Dendritic cell treated with granulocyte-macrophage colony-stimulating factor and Interleukin-4, amounts not matched to agents 40 ng/mL and 50 ng/mL, for 4 days (primary cell): ENCODE results near the gene ZNF419.
"Not testable (repeated sequence)": the region's sequence is repeated elsewhere in the genome, so short reads cannot be mapped to it uniquely, and the experiment has no call there.

ENCODE experiments used
- H3K27ac Mint-ChIP-seq: one replicate; pipeline ENCODE4 v1.8.0; 2022; ENCODE audit warnings: mild to moderate bottlenecking, mixed read lengths
- H3K27me3 Mint-ChIP-seq: one replicate; pipeline ENCODE4 v1.8.0; 2022; ENCODE audit warnings: mild to moderate bottlenecking, mixed read lengths
- H3K36me3 Mint-ChIP-seq: one replicate; pipeline ENCODE4 v1.8.0; 2022; ENCODE audit warnings: low read depth, mixed read lengths
- H3K4me1 Mint-ChIP-seq: one replicate; pipeline ENCODE4 v1.8.0; 2022; ENCODE audit warnings: low read depth, mixed read lengths
- H3K4me3 Mint-ChIP-seq: one replicate; pipeline ENCODE4 v1.8.0; 2022; ENCODE audit warnings: mild to moderate bottlenecking, moderate library complexity, mixed read lengths
- H3K9me3 Mint-ChIP-seq: one replicate; pipeline ENCODE4 v1.8.0; 2022; ENCODE audit warnings: mixed read lengths
- intact Hi-C: fragments of 100-400 bp; cut with micrococcal nuclease; formaldehyde crosslinking; loops from one replicate; pipeline ENCODE4 v1.15.0; 2022

The ZNF419 gene

GRCh38 chr19:57499680-57500395, 12.3 kb downstream of the ZNF419 start, which contains the start of gene ZNF773:
TSS of gene ZNF773 (plus strand) at chr19:57499938. CDS start at chr19:57500081, 143 bp downstream.
- Mint-ChIP-seq H3K9me3 (peaks cover 89% of the 10 kb centered on the region), H3K36me3 (peaks cover 61% of the 10 kb centered on the region), H3K27ac (peak within 1 kb of the TSS; percentile 72), H3K4me1 (peaks cover 17% of the 10 kb centered on the region), H3K4me3 (peak within 1 kb of the TSS; percentile 78)
- H3K27me3 Mint-ChIP-seq = not testable (repeated sequence)
- intact Hi-C loops = loop anchor here (1.0 kb wide), 1 partner anchor 27 kb away; the partner anchor contains the start of gene ZNF549

GRCh38 chr19:57500400-57500799, 12.8 kb downstream of the ZNF419 start:
- Mint-ChIP-seq H3K4me1 (peaks cover 17% of the 10 kb centered on the region), H3K4me3 (peak overlapping the region; percentile 78), H3K9me3 (peaks cover 89% of the 10 kb centered on the region), H3K27ac (peak overlapping the region; percentile 72), H3K36me3 (peaks cover 61% of the 10 kb centered on the region)
- H3K27me3 Mint-ChIP-seq, intact Hi-C loops: not testable (repeated sequence)

GRCh38 chr19:57506163-57506562, 18.6 kb downstream of the ZNF419 start:
- no peak overlapping the region for H3K27ac Mint-ChIP-seq
- H3K4me1 Mint-ChIP-seq = peaks cover 1% of the 10 kb centered on the region
- H3K4me3 Mint-ChIP-seq = no peak overlapping the region
- intact Hi-C loops = no loop called here
- H3K27me3 Mint-ChIP-seq = no peaks in the 10 kb centered on the region
- H3K36me3 Mint-ChIP-seq = peaks cover 76% of the 10 kb centered on the region
- H3K9me3 Mint-ChIP-seq = peaks cover 92% of the 10 kb centered on the region

- no peaks in the 10 kb centered on the region for H3K27me3 Mint-ChIP-seq
- no peaks in the 10 kb centered on the region for H3K4me1 Mint-ChIP-seq
- peaks cover 46% of the 10 kb centered on the region for H3K36me3 Mint-ChIP-seq
- peaks cover 92% of the 10 kb centered on the region for H3K9me3 Mint-ChIP-seq
- H3K4me3 Mint-ChIP-seq = no peak overlapping the region
- intact Hi-C loops = no loop called here
- H3K27ac Mint-ChIP-seq = no peak overlapping the region
These were observed 23.9 kb downstream of the ZNF419 start for GRCh38 chr19:57511484-57511883.

GRCh38 chr19:57512845-57513244, 25.3 kb downstream of the ZNF419 start:
- Mint-ChIP-seq H3K4me1 (no peaks in the 10 kb centered on the region), H3K36me3 (peaks cover 32% of the 10 kb centered on the region)

GRCh38 chr19:57515255-57515654, 27.7 kb downstream of the ZNF419 start:
- H3K4me3 Mint-ChIP-seq = no peak overlapping the region
- intact Hi-C loops = no loop called here
- H3K27me3 Mint-ChIP-seq = no peaks in the 10 kb centered on the region
- H3K4me1 Mint-ChIP-seq = no peaks in the 10 kb centered on the region
- H3K27ac Mint-ChIP-seq = no peak overlapping the region
- H3K36me3 Mint-ChIP-seq = peaks cover 23% of the 10 kb centered on the region
- peaks cover 91% of the 10 kb centered on the region for H3K9me3 Mint-ChIP-seq

More at GRCh38 chr19:57512845-57513244, 25.3 kb downstream of the ZNF419 start:
- Mint-ChIP-seq H3K9me3 (peaks cover 93% of the 10 kb centered on the region), H3K4me3 (no peak overlapping the region), H3K27me3 (no peaks in the 10 kb centered on the region), H3K27ac (no peak overlapping the region)
- intact Hi-C loops = no loop called here

GRCh38 chr19:57518021-57518420, 30.5 kb downstream of the ZNF419 start:
- H3K4me3 Mint-ChIP-seq, H3K27ac Mint-ChIP-seq, H3K27me3 Mint-ChIP-seq, H3K4me1 Mint-ChIP-seq, intact Hi-C loops: not testable (repeated sequence)
- peaks cover 19% of the 10 kb centered on the region for H3K36me3 Mint-ChIP-seq
- H3K9me3 Mint-ChIP-seq = peaks cover 85% of the 10 kb centered on the region

- Mint-ChIP-seq H3K4me3 (peak within 1 kb of the TSS; percentile 86), H3K27ac (peak within 1 kb of the TSS; percentile 86), H3K36me3 (peaks cover 41% of the 10 kb centered on the region), H3K4me1 (peaks cover 13% of the 10 kb centered on the region), H3K27me3 (peaks cover 1% of the 10 kb centered on the region), H3K9me3 (peaks cover 50% of the 10 kb centered on the region)
- intact Hi-C loops = loop anchor here (1.0 to 2.0 kb wide), 3 partner anchors 28 to 51 kb away; partner anchors contain the start of genes ZNF416, ZNF550 and ZNF773
These were observed 39.8 kb downstream of the ZNF419 start, which contains the start of gene ZNF549 for GRCh38 chr19:57527136-57527881. TSS of gene ZNF549 (plus strand) at chr19:57527356. CDS start at chr19:57527574, 218 bp downstream.

- H3K27ac Mint-ChIP-seq = no peak overlapping the region
- peaks cover 100% of the 10 kb centered on the region for H3K9me3 Mint-ChIP-seq
- intact Hi-C loops = no loop called here
- H3K36me3 Mint-ChIP-seq = peaks cover 100% of the 10 kb centered on the region
- H3K27me3 Mint-ChIP-seq = no peaks in the 10 kb centered on the region
- H3K4me1 Mint-ChIP-seq = no peaks in the 10 kb centered on the region
- H3K4me3 Mint-ChIP-seq = no peak overlapping the region
These were observed 50.5 kb downstream of the ZNF419 start for GRCh38 chr19:57537953-57538547.
